ENCODE measurements around the gene CWC22.

DNA sequence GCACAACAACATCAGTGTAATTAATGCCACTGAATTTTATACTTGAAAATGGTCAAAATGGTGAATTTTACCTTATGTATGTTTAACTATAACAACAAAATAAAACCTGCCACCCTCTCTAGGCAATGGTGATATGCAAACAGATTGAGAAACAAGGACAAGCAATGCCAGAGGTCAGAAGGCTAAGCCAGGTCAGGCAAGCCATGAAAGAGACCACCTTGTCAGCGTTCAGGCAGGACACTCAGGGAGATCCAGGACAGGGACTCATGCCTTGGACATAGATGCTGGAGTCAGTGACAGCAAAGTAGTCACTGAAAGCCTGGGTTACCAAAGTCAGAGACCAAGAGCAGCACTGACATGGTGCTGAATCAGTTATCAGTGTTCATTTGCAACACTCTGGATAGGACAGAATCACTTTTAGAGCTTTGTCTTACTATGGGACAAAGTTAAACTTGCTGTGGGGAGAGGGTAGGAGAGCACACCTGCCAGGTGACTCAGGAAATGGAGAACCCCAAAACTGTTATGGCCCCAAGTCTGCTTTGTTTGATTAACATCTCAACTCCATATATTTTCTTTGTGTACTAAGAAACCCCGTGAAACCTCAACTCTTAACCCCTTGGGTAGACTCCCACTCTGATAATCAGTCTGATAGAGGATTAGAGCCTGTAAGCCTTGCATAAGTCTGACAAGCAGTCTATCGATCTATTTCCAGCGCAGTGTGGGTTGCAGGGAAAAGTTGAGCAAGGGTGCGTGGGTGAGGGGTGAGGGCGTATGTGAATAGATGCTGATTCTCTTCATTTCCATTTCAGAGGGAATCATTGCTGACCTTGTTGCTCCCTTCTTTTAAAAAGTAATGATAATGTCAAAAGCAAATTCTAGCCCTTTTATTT is 97.0 kb downstream of the CWC22 start:
- TF ChIP-seq, protein P1, sequence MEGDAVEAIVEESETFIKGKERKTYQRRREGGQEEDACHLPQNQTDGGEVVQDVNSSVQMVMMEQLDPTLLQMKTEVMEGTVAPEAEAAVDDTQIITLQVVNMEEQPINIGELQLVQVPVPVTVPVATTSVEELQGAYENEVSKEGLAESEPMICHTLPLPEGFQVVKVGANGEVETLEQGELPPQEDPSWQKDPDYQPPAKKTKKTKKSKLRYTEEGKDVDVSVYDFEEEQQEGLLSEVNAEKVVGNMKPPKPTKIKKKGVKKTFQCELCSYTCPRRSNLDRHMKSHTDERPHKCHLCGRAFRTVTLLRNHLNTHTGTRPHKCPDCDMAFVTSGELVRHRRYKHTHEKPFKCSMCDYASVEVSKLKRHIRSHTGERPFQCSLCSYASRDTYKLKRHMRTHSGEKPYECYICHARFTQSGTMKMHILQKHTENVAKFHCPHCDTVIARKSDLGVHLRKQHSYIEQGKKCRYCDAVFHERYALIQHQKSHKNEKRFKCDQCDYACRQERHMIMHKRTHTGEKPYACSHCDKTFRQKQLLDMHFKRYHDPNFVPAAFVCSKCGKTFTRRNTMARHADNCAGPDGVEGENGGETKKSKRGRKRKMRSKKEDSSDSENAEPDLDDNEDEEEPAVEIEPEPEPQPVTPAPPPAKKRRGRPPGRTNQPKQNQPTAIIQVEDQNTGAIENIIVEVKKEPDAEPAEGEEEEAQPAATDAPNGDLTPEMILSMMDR (IDR thresholded peaks at IDR 0.05; ENCODE audit: poor library complexity, severe bottlenecking): no peak
- no peak for TF ChIP-seq EP300 (conservative IDR thresholded peaks at IDR 0.05; ENCODE audit: poor library complexity, severe bottlenecking)
- no peak for TF ChIP-seq POLR2AphosphoS5 (IDR thresholded peaks at IDR 0.05)
- TF ChIP-seq MXI1 (conservative IDR thresholded peaks at IDR 0.05; ENCODE audit: poor library complexity, severe bottlenecking): no peak

Data from neural cell (in vitro differentiated cells).